OCI-LY3 (cell line): ENCODE measurements around the gene IGSF23.

Source experiments
- CTCF ChIP-seq: fragments of 200-600, 300-600 bp; sonication (generic); IDR thresholded peaks from 2 replicates; pipeline ENCODE4 v1.5.1; 2014; ENCODE audit warnings: antibody characterized with exemption, low read length, low read depth
- EZH2phosphoT487 ChIP-seq: fragments of 200-600 bp; shearing (Covaris generic); IDR thresholded peaks from 2 replicates; pipeline ENCODE4 v1.6.1; 2018; ENCODE audit warnings: antibody characterized with exemption, mixed run types, low read depth

- no peak for TF ChIP-seq CTCF
- no peak for TF ChIP-seq EZH2phosphoT487
These were observed 42.8 kb upstream of the IGSF23 start for GRCh38 chr19:44570603-44570983.
